Fibroblast of gingiva (primary cell): ENCODE results near the gene PEX11A.
"Not testable (repeated sequence)": the region's sequence is repeated elsewhere in the genome, so short reads cannot be mapped to it uniquely, and the experiment has no call there.

Experiments
- DNase-seq: peaks from one replicate; pipeline ENCODE4 v3.0.0-alpha.2; 2011; ENCODE audit warnings: low read depth

Gene PEX11A

GRCh38 chr15:89690276-89691218 lies at the start of gene PEX11A, which contains the start of gene WDR93:
TSS of gene PEX11A (minus strand) at chr15:89690754. CDS start at chr15:89690632, 122 bp downstream.
TSS of gene WDR93 (plus strand) at chr15:89690811. CDS start at chr15:89701747, 10,936 bp downstream.
- peak; percentile 62 for DNase-seq

GRCh38 chr15:89740137-89740536 lies 49.6 kb upstream of the PEX11A start:
- peak; percentile 45 for DNase-seq

- DNase-seq: no peak
These were observed 45.2 kb upstream of the PEX11A start for GRCh38 chr15:89735773-89736172.

- DNase-seq: no peak
These were observed 42.1 kb upstream of the PEX11A start for GRCh38 chr15:89732451-89733172.

GRCh38 chr15:89731275-89731674 lies 40.7 kb upstream of the PEX11A start:
- DNase-seq: no peak

GRCh38 chr15:89728254-89728653 lies 37.7 kb upstream of the PEX11A start:
- DNase-seq: peak; percentile 65

GRCh38 chr15:89725064-89725463 lies 34.5 kb upstream of the PEX11A start:
- DNase-seq: no peak

GRCh38 chr15:89724621-89725020 lies 34.1 kb upstream of the PEX11A start:
- no peak for DNase-seq

- no peak for DNase-seq
These were observed 32.5 kb upstream of the PEX11A start for GRCh38 chr15:89723031-89723430.

- DNase-seq: peak; percentile 69
These were observed 24.2 kb upstream of the PEX11A start for GRCh38 chr15:89714775-89715174.

- no peak for DNase-seq
These were observed 17.0 kb upstream of the PEX11A start for GRCh38 chr15:89707577-89707976.

- no peak for DNase-seq
These were observed 13.9 kb upstream of the PEX11A start for GRCh38 chr15:89704411-89704810.

GRCh38 chr15:89695198-89695597 lies 4.6 kb upstream of the PEX11A start:
- no peak for DNase-seq

GRCh38 chr15:89693696-89694095 lies 3.1 kb upstream of the PEX11A start:
- DNase-seq: no peak

GRCh38 chr15:89693091-89693490 lies 2.5 kb upstream of the PEX11A start:
- no peak for DNase-seq

- not testable (repeated sequence) for DNase-seq
These were observed 651 bp downstream of the PEX11A start for GRCh38 chr15:89689930-89690275.

- DNase-seq: peak; percentile 69
These were observed 4.0 kb downstream of the PEX11A start for GRCh38 chr15:89686522-89686921.

- DNase-seq: no peak
These were observed 4.6 kb downstream of the PEX11A start for GRCh38 chr15:89685995-89686394.

- DNase-seq: no peak
These were observed 9.4 kb downstream of the PEX11A start for GRCh38 chr15:89681146-89681545.

- peak; percentile 95 for DNase-seq
These were observed 10.2 kb downstream of the PEX11A start for GRCh38 chr15:89680282-89680873.

GRCh38 chr15:89679212-89679611 lies 11.3 kb downstream of the PEX11A start, which contains the start of gene PLIN1:
TSS of gene PLIN1 (minus strand) at chr15:89679367. CDS start at chr15:89677489, 1,878 bp downstream.
- no peak for DNase-seq

- DNase-seq: no peak
These were observed 13.2 kb downstream of the PEX11A start for GRCh38 chr15:89677381-89677780.
